ENCODE results near the gene DACT3. TPM values are rescaled to one million over a fixed set of nuclear protein-coding genes. Genes with fewer than 3 reads are reported as not detected.
A peak's percentile ranks its signal among the peaks of the same experiment; 100 is the strongest.

The DACT3 gene, protein sequence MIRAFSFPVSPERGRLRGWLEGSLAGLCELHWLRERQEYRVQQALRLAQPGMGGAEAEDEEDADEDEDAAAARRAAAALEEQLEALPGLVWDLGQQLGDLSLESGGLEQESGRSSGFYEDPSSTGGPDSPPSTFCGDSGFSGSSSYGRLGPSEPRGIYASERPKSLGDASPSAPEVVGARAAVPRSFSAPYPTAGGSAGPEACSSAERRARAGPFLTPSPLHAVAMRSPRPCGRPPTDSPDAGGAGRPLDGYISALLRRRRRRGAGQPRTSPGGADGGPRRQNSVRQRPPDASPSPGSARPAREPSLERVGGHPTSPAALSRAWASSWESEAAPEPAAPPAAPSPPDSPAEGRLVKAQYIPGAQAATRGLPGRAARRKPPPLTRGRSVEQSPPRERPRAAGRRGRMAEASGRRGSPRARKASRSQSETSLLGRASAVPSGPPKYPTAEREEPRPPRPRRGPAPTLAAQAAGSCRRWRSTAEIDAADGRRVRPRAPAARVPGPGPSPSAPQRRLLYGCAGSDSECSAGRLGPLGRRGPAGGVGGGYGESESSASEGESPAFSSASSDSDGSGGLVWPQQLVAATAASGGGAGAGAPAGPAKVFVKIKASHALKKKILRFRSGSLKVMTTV
- 0.63 TPM for total RNA-seq

DNA sequence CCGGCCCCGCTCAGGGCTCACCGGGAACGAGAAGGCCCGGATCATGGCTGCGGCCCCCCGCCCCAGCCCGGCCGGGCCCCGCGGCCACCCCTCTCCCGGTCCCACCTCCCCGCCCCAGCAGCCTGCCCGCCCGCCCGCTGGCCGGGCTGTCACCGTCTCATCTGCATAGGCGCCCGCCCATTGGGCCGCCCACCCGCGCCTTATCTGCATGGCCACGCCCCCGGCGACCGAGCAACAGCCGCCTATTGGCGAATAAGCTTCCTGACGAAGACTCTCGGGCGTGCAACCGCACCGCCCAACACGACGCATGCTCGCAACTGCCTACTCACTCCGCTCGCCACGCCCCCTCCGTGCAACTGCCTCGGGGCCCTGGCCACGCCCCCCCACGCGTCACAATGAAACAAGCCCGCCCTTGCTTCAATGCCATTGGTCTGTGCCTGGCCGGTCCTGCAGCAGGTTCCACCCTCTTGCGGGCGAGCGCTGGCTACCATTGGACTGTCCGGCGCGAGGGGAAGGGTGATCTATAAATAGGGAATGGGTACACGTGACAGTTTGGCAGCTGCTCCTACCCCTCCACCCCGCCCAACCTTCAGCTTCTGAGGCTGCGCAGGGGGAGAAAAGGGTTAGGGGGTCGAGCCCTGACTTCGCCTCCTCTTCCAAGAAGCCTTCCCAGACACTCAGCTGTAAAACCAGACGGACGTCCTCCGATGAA, at the start of gene DACT3:
Gene DACT3, minus strand, starts transcription at position 163 of the 712 bp plus-strand sequence. Its CDS starts 118 bp downstream, at position 45.
- Histone ChIP-seq H3K4me3 (ENCODE audit: low read length) (peak within 1 kb of the TSS; percentile 30), H3K4me1 (ENCODE audit: insufficient read depth, low read length) (peaks cover 24% of the 10 kb centered on the region), H3K27me3 (ENCODE audit: insufficient read depth, low read length) (peaks cover 32% of the 10 kb centered on the region), H3K9me3 (ENCODE audit: low read depth, low read length) (no peaks in the 10 kb centered on the region)

- Histone ChIP-seq H3K4me3 (ENCODE audit: low read length) (no peak overlapping the region), H3K27me3 (ENCODE audit: insufficient read depth, low read length) (no peaks in the 10 kb centered on the region), H3K9me3 (ENCODE audit: low read depth, low read length) (no peaks in the 10 kb centered on the region), H3K4me1 (ENCODE audit: insufficient read depth, low read length) (peaks cover 26% of the 10 kb centered on the region)
Observed at GRCh38 chr19:46710687-46711086, 49.7 kb upstream of the DACT3 start.

GRCh38 chr19:46704379-46705076, 43.5 kb upstream of the DACT3 start:
- Histone ChIP-seq H3K4me3 (ENCODE audit: low read length) (no peak overlapping the region), H3K27me3 (ENCODE audit: insufficient read depth, low read length) (no peaks in the 10 kb centered on the region), H3K4me1 (ENCODE audit: insufficient read depth, low read length) (no peaks in the 10 kb centered on the region), H3K9me3 (ENCODE audit: low read depth, low read length) (no peaks in the 10 kb centered on the region)

DNA sequence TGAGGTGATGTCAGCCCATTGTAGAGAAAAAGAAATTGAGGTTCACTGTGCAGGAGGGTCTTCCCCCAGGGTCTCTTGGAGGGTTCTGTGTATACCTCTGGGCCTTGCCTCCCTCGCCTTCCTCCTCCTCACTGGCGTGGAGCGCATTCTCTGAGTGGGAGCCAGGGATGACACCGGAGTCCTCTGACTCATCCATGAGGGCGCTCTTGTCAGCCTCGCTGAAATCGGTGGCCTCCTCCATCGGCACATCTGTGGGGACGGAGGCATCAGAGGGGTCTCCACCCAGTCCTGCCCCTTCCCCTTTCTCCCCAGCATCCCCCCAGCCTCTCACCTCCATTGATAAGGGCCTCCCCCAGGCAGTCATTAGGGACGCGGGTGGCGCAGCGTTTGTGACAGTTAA, 39.7 kb upstream of the DACT3 start:
- no peaks in the 10 kb centered on the region for H3K4me1 ChIP-seq (ENCODE audit: insufficient read depth, low read length)
- no peak overlapping the region for H3K4me3 ChIP-seq (ENCODE audit: low read length)
- H3K9me3 ChIP-seq (ENCODE audit: low read depth, low read length), result no peaks in the 10 kb centered on the region
- H3K27me3 ChIP-seq (ENCODE audit: insufficient read depth, low read length), result no peaks in the 10 kb centered on the region

DNA sequence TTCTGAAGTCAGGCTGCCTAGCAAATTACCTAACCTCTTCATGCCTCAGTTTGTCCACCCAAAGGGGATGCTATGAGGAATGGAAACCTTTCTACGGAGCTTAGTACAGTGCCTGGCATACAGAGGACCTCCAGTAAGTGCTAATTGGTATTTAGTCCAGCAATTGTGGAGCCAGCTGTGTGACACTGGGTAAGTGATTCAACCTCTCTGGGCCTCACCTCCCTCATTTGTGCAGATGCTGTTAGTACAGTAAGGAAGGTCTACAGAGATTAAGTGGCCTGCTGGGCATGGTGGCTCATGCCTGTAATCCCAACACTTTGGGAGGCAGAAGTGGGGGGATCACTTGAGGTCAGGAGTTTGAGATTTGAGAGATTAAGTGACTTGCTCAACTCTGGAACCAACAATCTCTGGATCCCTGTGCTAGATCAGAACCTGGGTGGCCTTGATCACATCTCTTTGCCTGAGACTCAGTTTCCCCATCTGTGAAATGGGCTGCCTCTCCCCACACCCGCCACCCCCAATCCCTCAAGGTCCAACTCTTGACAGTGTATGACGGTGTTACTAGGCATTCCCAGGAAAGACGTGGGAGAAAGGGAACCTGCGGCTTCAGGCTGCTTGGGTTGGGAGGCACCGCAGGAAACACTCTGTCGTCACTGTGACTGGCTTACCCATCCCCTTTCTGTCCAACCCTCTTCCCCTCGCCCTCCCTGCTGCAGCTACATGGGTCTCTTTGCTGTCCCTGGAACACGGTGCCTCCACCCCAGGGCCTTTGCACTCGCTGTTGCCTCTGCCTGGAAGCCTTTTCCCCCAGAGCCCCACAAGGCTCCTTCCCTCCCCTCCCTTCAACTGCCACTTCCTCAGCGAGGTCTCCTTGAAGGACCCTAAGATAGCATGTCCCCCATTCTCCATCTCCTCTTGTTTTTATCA, 37.7 kb upstream of the DACT3 start:
- no peaks in the 10 kb centered on the region for H3K4me1 ChIP-seq (ENCODE audit: insufficient read depth, low read length)
- H3K9me3 ChIP-seq (ENCODE audit: low read depth, low read length), result no peaks in the 10 kb centered on the region
- no peak overlapping the region for H3K4me3 ChIP-seq (ENCODE audit: low read length)
- H3K27me3 ChIP-seq (ENCODE audit: insufficient read depth, low read length), result no peaks in the 10 kb centered on the region

DNA sequence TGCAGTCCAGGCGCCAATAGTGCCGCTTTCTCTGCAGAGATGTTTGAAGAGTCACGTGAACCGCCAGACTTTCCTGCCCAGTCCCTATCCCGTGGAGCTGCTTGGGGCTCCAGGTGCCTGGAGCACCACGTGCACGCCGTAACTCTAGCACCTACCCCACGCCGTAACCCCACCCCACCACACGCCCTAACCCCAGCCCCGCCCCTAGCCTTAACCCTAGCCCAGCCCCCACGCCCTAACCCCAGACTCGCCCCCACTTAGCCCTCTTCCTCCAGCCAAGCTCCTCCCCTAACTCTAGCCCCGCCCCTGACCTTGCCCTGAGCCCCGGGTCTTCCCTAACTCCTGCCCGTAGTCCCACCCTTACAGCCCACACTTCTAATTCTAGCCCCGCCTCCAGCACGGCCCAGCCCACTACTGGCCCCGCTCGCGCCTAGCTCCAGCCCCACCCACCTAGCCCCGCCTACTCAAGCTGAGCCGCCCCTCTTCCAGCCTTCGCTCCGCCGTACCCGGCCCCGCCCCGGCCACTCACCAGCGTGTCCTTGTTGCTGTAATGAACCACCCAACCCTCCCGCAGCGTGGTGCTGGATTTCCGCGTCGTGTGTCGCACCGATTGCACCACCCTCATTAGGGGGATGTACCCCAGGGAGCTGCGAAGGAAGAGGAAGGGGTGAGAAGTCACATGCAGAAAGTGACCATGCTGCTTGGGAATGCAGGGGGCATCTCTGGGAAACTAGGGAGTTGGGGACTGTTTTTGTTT, 36.4 kb upstream of the DACT3 start:
- H3K4me3 ChIP-seq (ENCODE audit: low read length), result no peak overlapping the region
- no peaks in the 10 kb centered on the region for H3K9me3 ChIP-seq (ENCODE audit: low read depth, low read length)
- H3K4me1 ChIP-seq (ENCODE audit: insufficient read depth, low read length), result no peaks in the 10 kb centered on the region
- no peaks in the 10 kb centered on the region for H3K27me3 ChIP-seq (ENCODE audit: insufficient read depth, low read length)

- no peak overlapping the region for H3K4me3 ChIP-seq (ENCODE audit: low read length)
- no peaks in the 10 kb centered on the region for H3K27me3 ChIP-seq (ENCODE audit: insufficient read depth, low read length)
- H3K9me3 ChIP-seq (ENCODE audit: low read depth, low read length), result no peaks in the 10 kb centered on the region
- no peaks in the 10 kb centered on the region for H3K4me1 ChIP-seq (ENCODE audit: insufficient read depth, low read length)
Observed at GRCh38 chr19:46696866-46697203, 35.9 kb upstream of the DACT3 start.

DNA sequence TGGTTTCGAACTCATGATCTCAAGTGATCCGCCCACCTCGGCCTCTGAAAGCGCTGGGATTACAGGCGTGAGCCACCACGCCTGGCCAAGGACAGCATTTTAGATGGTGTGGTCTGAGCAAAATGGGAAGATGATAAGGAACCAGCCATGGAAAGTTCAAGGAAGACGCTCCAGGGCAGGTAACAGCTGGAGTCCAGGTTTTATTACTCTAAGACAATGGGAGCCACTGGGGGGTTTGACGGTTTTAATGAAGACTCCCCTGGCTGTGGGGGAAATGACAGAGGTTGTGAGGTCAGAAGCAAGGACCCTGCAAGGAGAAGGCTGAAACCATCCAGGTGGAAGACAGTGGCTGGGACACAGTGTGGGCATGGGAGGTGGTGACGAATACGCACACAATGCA, 35.1 kb upstream of the DACT3 start:
- no peaks in the 10 kb centered on the region for H3K9me3 ChIP-seq (ENCODE audit: low read depth, low read length)
- no peaks in the 10 kb centered on the region for H3K27me3 ChIP-seq (ENCODE audit: insufficient read depth, low read length)
- H3K4me3 ChIP-seq (ENCODE audit: low read length), result no peak overlapping the region
- no peaks in the 10 kb centered on the region for H3K4me1 ChIP-seq (ENCODE audit: insufficient read depth, low read length)

GRCh38 chr19:46693760-46694159, 32.8 kb upstream of the DACT3 start:
- no peaks in the 10 kb centered on the region for H3K9me3 ChIP-seq (ENCODE audit: low read depth, low read length)
- no peak overlapping the region for H3K4me3 ChIP-seq (ENCODE audit: low read length)
- H3K4me1 ChIP-seq (ENCODE audit: insufficient read depth, low read length), result no peaks in the 10 kb centered on the region
- no peaks in the 10 kb centered on the region for H3K27me3 ChIP-seq (ENCODE audit: insufficient read depth, low read length)

- Histone ChIP-seq H3K4me3 (ENCODE audit: low read length) (no peak overlapping the region), H3K4me1 (ENCODE audit: insufficient read depth, low read length) (no peaks in the 10 kb centered on the region), H3K9me3 (ENCODE audit: low read depth, low read length) (no peaks in the 10 kb centered on the region), H3K27me3 (ENCODE audit: insufficient read depth, low read length) (no peaks in the 10 kb centered on the region)
Observed at GRCh38 chr19:46692918-46693722, 32.1 kb upstream of the DACT3 start.

GRCh38 chr19:46691948-46692347, 31.0 kb upstream of the DACT3 start:
- H3K4me1 ChIP-seq (ENCODE audit: insufficient read depth, low read length), result no peaks in the 10 kb centered on the region
- no peak overlapping the region for H3K4me3 ChIP-seq (ENCODE audit: low read length)
- H3K27me3 ChIP-seq (ENCODE audit: insufficient read depth, low read length), result no peaks in the 10 kb centered on the region
- H3K9me3 ChIP-seq (ENCODE audit: low read depth, low read length), result no peaks in the 10 kb centered on the region

- Histone ChIP-seq H3K27me3 (ENCODE audit: insufficient read depth, low read length) (no peaks in the 10 kb centered on the region), H3K9me3 (ENCODE audit: low read depth, low read length) (no peaks in the 10 kb centered on the region), H3K4me3 (ENCODE audit: low read length) (no peak overlapping the region), H3K4me1 (ENCODE audit: insufficient read depth, low read length) (no peaks in the 10 kb centered on the region)
Observed at GRCh38 chr19:46691104-46691503, 30.1 kb upstream of the DACT3 start.

DNA sequence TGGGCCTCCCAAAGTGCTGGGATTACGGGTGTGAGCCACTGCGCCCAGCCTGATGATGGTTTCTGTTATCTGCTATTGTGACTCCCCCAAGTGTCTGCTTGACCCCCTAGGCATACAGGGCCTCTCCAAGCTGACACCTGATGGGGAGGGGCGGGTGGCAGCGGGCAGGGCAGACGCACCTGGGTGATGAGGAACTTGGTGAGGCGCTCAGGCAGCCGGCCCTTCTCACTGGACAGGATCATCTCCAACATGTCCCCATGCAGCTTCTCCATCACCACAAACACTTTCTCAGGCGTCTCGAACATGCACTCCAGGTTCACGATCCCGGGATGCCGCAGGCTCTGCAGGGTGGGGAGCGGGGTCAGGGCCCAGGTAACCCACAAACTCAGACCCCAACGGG, 28.4 kb upstream of the DACT3 start:
- no peaks in the 10 kb centered on the region for H3K4me1 ChIP-seq (ENCODE audit: insufficient read depth, low read length)
- no peak overlapping the region for H3K4me3 ChIP-seq (ENCODE audit: low read length)
- H3K27me3 ChIP-seq (ENCODE audit: insufficient read depth, low read length), result no peaks in the 10 kb centered on the region
- H3K9me3 ChIP-seq (ENCODE audit: low read depth, low read length), result no peaks in the 10 kb centered on the region
